ENCODE results near the gene POLD2.

DNA sequence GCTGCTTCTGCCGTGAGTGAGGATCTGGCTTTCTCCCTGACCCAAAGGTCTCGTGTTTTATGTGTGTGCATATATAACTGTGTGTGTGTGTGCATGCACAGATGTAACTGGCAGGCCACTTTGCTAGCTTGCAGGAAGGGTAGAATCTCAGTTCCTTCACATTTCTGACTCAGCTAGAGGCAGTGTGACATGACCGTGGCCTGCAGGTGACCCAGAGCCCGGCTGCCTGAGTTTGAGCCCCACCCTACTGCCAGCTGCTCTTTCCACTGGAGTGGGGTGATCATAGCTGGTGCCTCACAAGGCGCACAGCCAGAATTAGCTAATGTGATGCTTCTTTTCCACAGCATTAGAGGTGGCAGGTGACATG lies 27.1 kb upstream of the POLD2 start:
- TF ChIP-seq CTCF (IDR thresholded peaks at IDR 0.05; ENCODE audit: insufficient read depth, low read length, poor library complexity, severe bottlenecking): no peak
- TF ChIP-seq EZH2phosphoT487 (conservative IDR thresholded peaks at IDR 0.05; ENCODE audit: low read length): no peak

Measured in SU-DHL-6 (cell line).